ENCODE results near the gene ZNF525.

The ZNF525 gene

GRCh38 chr19:53424968-53425597, 59.6 kb downstream of the ZNF525 start:
- TF ChIP-seq ZNF274 (IDR thresholded peaks at IDR 0.05; ENCODE audit: low read depth, low read length): no peak
- H3K4me3 ChIP-seq (ENCODE audit: low read length): no peak overlapping the region

GRCh38 chr19:53431399-53432087, 66.0 kb downstream of the ZNF525 start, which contains the start of gene ZNF761:
ZNF761 (plus strand) TSS chr19:53431984; CDS start chr19:53447269, 15,285 bp downstream.
- no peak for TF ChIP-seq ZNF274 (IDR thresholded peaks at IDR 0.05; ENCODE audit: low read depth, low read length)
- H3K4me3 ChIP-seq (ENCODE audit: low read length): peak within 1 kb of the TSS; percentile 85

DNA sequence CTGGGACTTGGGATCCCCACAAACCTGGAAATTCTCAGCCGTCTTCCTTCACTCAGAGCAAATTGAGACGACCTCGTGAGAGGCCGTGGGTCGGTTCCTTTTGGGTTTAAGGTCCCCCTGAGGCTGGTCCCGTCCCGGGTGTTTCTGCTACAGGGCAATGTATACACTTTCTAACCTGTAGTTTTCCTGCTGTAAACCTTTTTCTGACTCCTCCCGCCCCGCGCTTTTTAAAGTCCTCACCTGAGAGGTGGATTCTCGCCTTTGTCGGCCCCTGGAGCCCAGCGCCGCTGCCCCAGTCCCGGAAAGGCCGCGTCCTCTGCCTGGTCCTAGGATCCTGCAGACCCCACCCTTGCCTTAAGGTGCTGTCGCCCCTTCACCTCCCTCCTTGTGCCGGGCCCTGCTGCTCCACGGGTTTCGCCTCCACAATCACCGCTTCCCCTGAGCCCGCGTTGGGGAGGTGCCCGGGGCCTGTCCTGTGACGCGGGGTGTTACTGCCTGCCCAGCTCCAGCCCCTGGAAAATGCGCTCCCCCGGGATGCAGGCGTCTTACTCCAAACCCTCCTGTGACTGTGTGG, 66.7 kb downstream of the ZNF525 start:
- TF ChIP-seq ZNF274 (IDR thresholded peaks at IDR 0.05; ENCODE audit: low read depth, low read length): no peak

More for the DNA sequence above, 66.7 kb downstream of the ZNF525 start:
- peak overlapping the region; percentile 85 for H3K4me3 ChIP-seq (ENCODE audit: low read length)

Measured in GM08714 (cell line).